ENCODE results near the gene IFFO2.

Gene IFFO2

DNA sequence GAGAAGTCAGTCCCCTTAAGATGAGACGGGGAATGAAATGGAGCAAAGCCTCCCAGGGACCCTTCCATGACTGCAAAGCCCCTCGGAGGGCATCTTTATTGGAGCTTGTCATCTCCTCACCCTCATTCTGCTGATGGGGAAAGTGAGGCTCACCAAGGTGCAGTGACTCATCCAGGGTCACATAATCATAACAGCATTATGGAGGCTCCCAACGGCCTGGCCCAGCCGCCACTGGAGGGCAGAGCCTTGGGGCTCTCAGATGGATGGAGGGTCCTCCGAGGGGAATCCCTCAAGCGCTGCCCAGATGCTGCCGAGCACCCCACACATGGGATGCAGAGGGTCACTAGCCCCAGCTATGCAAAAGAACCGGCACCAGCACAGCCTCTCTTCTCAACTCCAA is 18.9 kb downstream of the IFFO2 start:
- TF ChIP-seq, protein P1, sequence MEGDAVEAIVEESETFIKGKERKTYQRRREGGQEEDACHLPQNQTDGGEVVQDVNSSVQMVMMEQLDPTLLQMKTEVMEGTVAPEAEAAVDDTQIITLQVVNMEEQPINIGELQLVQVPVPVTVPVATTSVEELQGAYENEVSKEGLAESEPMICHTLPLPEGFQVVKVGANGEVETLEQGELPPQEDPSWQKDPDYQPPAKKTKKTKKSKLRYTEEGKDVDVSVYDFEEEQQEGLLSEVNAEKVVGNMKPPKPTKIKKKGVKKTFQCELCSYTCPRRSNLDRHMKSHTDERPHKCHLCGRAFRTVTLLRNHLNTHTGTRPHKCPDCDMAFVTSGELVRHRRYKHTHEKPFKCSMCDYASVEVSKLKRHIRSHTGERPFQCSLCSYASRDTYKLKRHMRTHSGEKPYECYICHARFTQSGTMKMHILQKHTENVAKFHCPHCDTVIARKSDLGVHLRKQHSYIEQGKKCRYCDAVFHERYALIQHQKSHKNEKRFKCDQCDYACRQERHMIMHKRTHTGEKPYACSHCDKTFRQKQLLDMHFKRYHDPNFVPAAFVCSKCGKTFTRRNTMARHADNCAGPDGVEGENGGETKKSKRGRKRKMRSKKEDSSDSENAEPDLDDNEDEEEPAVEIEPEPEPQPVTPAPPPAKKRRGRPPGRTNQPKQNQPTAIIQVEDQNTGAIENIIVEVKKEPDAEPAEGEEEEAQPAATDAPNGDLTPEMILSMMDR (IDR thresholded peaks at IDR 0.05; ENCODE audit: low read length) = no peak
- no peak for TF ChIP-seq EZH2 (IDR thresholded peaks at IDR 0.05; ENCODE audit: borderline replicate concordance, low read length)
- Histone ChIP-seq H3K79me2 (ENCODE audit: insufficient read depth, low read length) (no peaks in the 10 kb centered on the region), H3K4me3 (ENCODE audit: low read depth, low read length, poor library complexity, severe bottlenecking) (no peak overlapping the region), H3K9ac (ENCODE audit: low read length) (no peak overlapping the region), H3K27ac (ENCODE audit: low read depth, low read length, poor library complexity, severe bottlenecking) (no peak overlapping the region), H3K36me3 (ENCODE audit: insufficient read depth, low read length) (no peaks in the 10 kb centered on the region), H3K4me1 (ENCODE audit: insufficient read depth, low read length, severe bottlenecking) (no peaks in the 10 kb centered on the region), H3K9me2 (ENCODE audit: low read depth, low read length) (no peaks in the 10 kb centered on the region), H4K20me1 (ENCODE audit: insufficient read depth, low read length) (no peaks in the 10 kb centered on the region), H2AFZ (ENCODE audit: low read length) (no peak overlapping the region), H3K9me3 (ENCODE audit: low read length) (no peaks in the 10 kb centered on the region), H3K4me2 (ENCODE audit: low read length) (no peak overlapping the region), H3K27me3 (ENCODE audit: insufficient read depth, low read length) (no peaks in the 10 kb centered on the region), H3F3A (ENCODE audit: insufficient read depth, low read length) (no peaks in the 10 kb centered on the region)

DNA sequence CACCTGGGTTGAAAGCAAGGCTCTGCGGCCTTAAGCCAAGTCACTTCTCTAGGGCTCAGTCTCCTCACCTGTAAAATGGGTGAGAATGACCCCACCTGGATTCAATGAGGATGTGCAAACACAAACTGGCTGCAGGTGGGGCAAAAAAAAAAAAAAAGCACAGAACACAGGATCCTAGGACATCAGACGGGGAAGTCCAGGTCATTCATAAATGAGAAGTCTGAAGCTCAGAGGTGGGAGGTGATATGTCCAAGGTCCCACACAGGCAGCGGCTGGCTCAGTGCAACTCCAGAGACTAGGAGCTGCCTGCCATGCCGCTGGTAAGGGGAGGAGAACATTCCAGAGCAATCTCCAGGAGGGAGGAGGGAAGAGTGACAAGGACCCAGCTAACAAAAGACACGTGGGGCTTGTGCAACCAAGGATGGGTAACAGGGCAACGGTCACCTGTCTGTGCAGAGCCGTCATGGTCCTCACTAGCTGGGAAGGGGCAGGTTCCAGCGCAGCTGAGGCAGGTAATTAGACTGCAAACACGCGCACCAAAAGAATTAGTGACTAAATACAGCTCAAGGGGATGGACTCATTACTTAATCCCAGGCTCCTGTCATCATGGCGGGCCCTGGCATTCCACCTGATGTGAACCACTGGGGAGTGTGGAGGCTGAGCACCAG is 19.5 kb downstream of the IFFO2 start:
- H3K79me2 ChIP-seq (ENCODE audit: insufficient read depth, low read length) = no peaks in the 10 kb centered on the region

DNA sequence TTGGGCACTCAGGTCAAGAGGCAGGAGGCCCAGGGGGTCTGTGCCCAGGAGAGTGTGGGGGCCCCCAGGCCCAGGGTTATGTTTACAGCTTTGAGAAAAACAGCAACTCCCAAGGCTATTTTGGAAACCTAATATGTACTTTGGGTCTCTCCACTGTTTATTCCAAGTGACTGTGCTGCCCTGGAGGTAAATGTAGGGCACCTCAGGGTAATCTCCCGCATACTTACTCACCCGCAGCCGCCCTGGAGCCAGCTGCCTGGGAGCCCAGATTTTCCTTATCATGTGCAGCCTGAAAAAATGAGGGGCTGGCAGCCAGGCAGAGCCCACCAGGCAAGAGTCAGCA is 20.0 kb downstream of the IFFO2 start:
- Histone ChIP-seq H3K4me1 (ENCODE audit: insufficient read depth, low read length, severe bottlenecking) (no peaks in the 10 kb centered on the region), H3K4me3 (ENCODE audit: low read depth, low read length, poor library complexity, severe bottlenecking) (no peak overlapping the region), H3K27me3 (ENCODE audit: insufficient read depth, low read length) (no peaks in the 10 kb centered on the region), H3K9me3 (ENCODE audit: low read length) (no peaks in the 10 kb centered on the region), H3K9me2 (ENCODE audit: low read depth, low read length) (no peaks in the 10 kb centered on the region), H2AFZ (ENCODE audit: low read length) (no peak overlapping the region), H3K79me2 (ENCODE audit: insufficient read depth, low read length) (no peaks in the 10 kb centered on the region), H3K4me2 (ENCODE audit: low read length) (no peak overlapping the region), H3K36me3 (ENCODE audit: insufficient read depth, low read length) (no peaks in the 10 kb centered on the region), H4K20me1 (ENCODE audit: insufficient read depth, low read length) (no peaks in the 10 kb centered on the region), H3K27ac (ENCODE audit: low read depth, low read length, poor library complexity, severe bottlenecking) (no peak overlapping the region), H3F3A (ENCODE audit: insufficient read depth, low read length) (no peaks in the 10 kb centered on the region), H3K9ac (ENCODE audit: low read length) (no peak overlapping the region)
- TF ChIP-seq EZH2 (IDR thresholded peaks at IDR 0.05; ENCODE audit: borderline replicate concordance, low read length) = no peak

More for the DNA sequence above, 19.5 kb downstream of the IFFO2 start:
- Histone ChIP-seq H3K9ac (ENCODE audit: low read length) (no peak overlapping the region), H2AFZ (ENCODE audit: low read length) (no peak overlapping the region), H4K20me1 (ENCODE audit: insufficient read depth, low read length) (no peaks in the 10 kb centered on the region), H3K36me3 (ENCODE audit: insufficient read depth, low read length) (no peaks in the 10 kb centered on the region), H3F3A (ENCODE audit: insufficient read depth, low read length) (no peaks in the 10 kb centered on the region), H3K9me2 (ENCODE audit: low read depth, low read length) (no peaks in the 10 kb centered on the region), H3K9me3 (ENCODE audit: low read length) (no peaks in the 10 kb centered on the region), H3K4me2 (ENCODE audit: low read length) (no peak overlapping the region), H3K27me3 (ENCODE audit: insufficient read depth, low read length) (no peaks in the 10 kb centered on the region), H3K4me3 (ENCODE audit: low read depth, low read length, poor library complexity, severe bottlenecking) (no peak overlapping the region), H3K4me1 (ENCODE audit: insufficient read depth, low read length, severe bottlenecking) (no peaks in the 10 kb centered on the region), H3K27ac (ENCODE audit: low read depth, low read length, poor library complexity, severe bottlenecking) (no peak overlapping the region)
- no peak for TF ChIP-seq EZH2 (IDR thresholded peaks at IDR 0.05; ENCODE audit: borderline replicate concordance, low read length)
- TF ChIP-seq, protein P1 (IDR thresholded peaks at IDR 0.05; ENCODE audit: low read length) = no peak

All from OCI-LY1 (cell line).